Heart right ventricle (tissue), 16 donors: Measurements from ENCODE around the gene DIPK1A. TPM values are rescaled to one million over a fixed set of nuclear protein-coding genes. Genes with fewer than 3 reads are reported as not detected.
A peak's percentile ranks its signal among the peaks of the same experiment; 100 is the strongest.
"Not testable (repeated sequence)": the region's sequence is repeated elsewhere in the genome, so short reads cannot be mapped to it uniquely, and the experiment has no call there.

ENCODE experiments used
- ATAC-seq, 8 donors: fragments of 200-7000 bp; cut with Tn5 transposase; one replicate each; pipeline ENCODE4 v1.9.1; 2020; ENCODE audit warnings: mild to moderate bottlenecking in 8 of 8, moderate library complexity in 8 of 8, moderate number of reproducible peaks in 1 of 8
- DNase-seq, 2 donors: peaks; one replicate each; pipeline ENCODE4 v3.0.0-alpha.2; 2020
- H3K27ac ChIP-seq, 10 donors: fragments of 200-600 bp; sonication (generic) in 2 of 10; one replicate each; pipeline versions ENCODE4 v1.5.0 to v1.8.0; 2020 to 2022; ENCODE audit warnings: mild to moderate bottlenecking in 3 of 10
- H3K27me3 ChIP-seq, 7 donors: fragments of 200-600 bp; one replicate each; pipeline ENCODE4 v1.8.0; 2021 to 2022; ENCODE audit warnings: mild to moderate bottlenecking in 2 of 7
- H3K36me3 ChIP-seq, 9 donors: fragments of 200-600 bp; sonication (generic) in 1 of 9; one replicate each; pipeline versions ENCODE4 v1.5.0 to v1.8.0; 2020 to 2022; ENCODE audit warnings: mild to moderate bottlenecking in 2 of 9
- H3K4me1 ChIP-seq, 9 donors: fragments of 200-600 bp; sonication (generic) in 1 of 9; one replicate each; pipeline versions ENCODE4 v1.5.0 to v1.8.0; 2020 to 2022; ENCODE audit warnings: mild to moderate bottlenecking in 4 of 9
- H3K4me3 ChIP-seq, 10 donors: fragments of 200-600 bp; sonication (generic) in 2 of 10; one replicate each; pipeline versions ENCODE4 v1.5.0 to v1.8.0; 2020 to 2022; ENCODE audit warnings: mild to moderate bottlenecking in 7 of 10, moderate library complexity in 2 of 10
- H3K9me3 ChIP-seq, 11 donors: fragments of 200-600 bp in 10 of 11; sonication (generic) in 2 of 11; one replicate each; pipeline versions ENCODE4 v1.5.0 to v1.8.0; 2013 to 2022; ENCODE audit warnings: mild to moderate bottlenecking in 2 of 11, control low read depth in 1 of 11, moderate library complexity in 1 of 11
- WGBS, 2 donors: extraction: QIAGEN DNeasy Blood & Tissue Kit; methylation state at CpG; one replicate each; pipeline ENCODE4 v1.1.7; 2013; ENCODE audit warnings: inconsistent platforms in 1 of 2; 5-methylcytosine and 5-hydroxymethylcytosine counted together
- intact Hi-C, 10 donors: fragments of 100-400 bp; cut with DNase I; formaldehyde crosslinking; loops; one replicate each; pipeline versions ENCODE4 v1.11.1 to v1.14.2; 2022
- polyA plus RNA-seq, 2 donors: library from polyadenylated mRNA; stranded (reverse); fragments of 200-250 nt; gene quantifications; one replicate each; pipeline ENCODE4 v1.2.3, GENCODE V29; 2013
- total RNA-seq, 10 donors: library from RNA; stranded (reverse); fragmentation: NEBNext Ultra II Directional in 3 of 10; extraction: Animal tissue kit (Norgen Biotek cat#: 25700) in 3 of 10; gene quantifications; one replicate each; pipeline versions ENCODE4 v1.2.1 to v1.2.4, GENCODE V29; 2021 to 2023
- TF ChIP-seq, protein P1 (sequence below), 9 donors: fragments of 200-600 bp; sonication (generic) in 2 of 9; IDR thresholded peaks; one replicate each; pipeline versions ENCODE4 v1.5.0 to v1.8.0; 2021 to 2022; ENCODE audit warnings: antibody characterized with exemption in 9 of 9, mild to moderate bottlenecking in 5 of 9, moderate library complexity in 1 of 9
- donor health status: Arrhythmogenic right ventricular cardiomyopathy.
- donor health status: ischemic (EF 13 %, LVEDD 7.1; RV severe dilation, severe dysfunction).
- donor health status: healthy with polysubstance abuse.
- donor health status: DM: no; HTN: yes; CAD: no.
- donor health status: DM: no; HTN: no; CAD: no.
- donor health status: ischemic (EF 25% LVEDD 6.9; RV normal size, moderate dysfunction).
- donor health status: ischemic (EF 25% LVEDD 5.7; RV mildly dilated, moderate dysfunction).
- donor health status: healthy.
- donor health status: DM: yes; HTN: yes; CAD: no.
- donor health status: Ischemic cardiomyopathy.
- donor health status: ischemic (EF 35%, LVEDD 5.7; RV mildly dilated, moderate dysfunction).
- donor health status: nonischemic (EF 11% LVEDD 7.7; RV severe dilation, severe dysfunction).
- donor health status: DM: yes; HTN: yes; CAD: no.
- donor health status: PGD.
- donor health status: ischemic (EF 29% LVEDD 5.4; RV normal size, mild dysfunction).
- donor health status: nonischemic (EF 23%, LVEDD 6.1; RV moderate dilation, normal function).

Gene DIPK1A
- total and polyA plus RNA-seq, 12 donors = 3.4 to 8.5 (median 6.3) TPM

DNA sequence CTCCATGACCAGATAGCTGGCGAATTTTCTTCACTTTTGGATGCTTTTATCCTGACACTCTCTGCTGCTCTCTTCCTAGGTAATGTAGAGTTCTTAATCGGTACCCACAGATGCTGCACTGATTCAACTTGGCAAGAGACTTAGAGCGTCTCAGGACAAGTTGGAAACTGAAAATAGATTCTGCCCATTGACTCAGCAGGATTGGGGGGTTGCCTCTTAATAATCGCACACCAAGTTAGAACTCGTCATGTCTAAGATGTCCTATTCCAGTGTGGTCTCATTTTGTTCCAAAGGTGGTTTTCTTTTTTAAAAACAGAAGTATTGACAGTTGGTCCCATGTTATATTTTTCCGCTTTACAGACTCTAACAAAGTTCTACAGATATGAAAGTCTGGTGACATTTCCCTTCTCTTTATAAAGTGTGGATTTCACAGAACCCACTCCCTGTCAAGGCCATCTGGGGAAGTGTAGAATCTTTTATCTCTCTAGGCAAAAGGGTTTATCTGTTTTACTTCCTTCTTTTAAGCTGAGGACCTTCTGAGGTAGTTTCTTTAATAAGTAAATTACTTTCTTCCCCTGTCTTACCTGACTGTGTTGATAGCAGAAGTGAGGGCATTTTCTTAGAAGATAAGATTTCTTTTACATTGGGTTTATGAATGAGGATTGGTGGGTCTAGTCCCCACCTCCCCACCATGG is 12.1 kb upstream of the DIPK1A start:
- H3K27ac ChIP-seq = no peak overlapping the region
- H3K27me3 ChIP-seq = no peaks in the 10 kb centered on the region
- no peak for ATAC-seq
- no peak for DNase-seq
- intact Hi-C loops = no loop called here
- TF ChIP-seq, protein P1, sequence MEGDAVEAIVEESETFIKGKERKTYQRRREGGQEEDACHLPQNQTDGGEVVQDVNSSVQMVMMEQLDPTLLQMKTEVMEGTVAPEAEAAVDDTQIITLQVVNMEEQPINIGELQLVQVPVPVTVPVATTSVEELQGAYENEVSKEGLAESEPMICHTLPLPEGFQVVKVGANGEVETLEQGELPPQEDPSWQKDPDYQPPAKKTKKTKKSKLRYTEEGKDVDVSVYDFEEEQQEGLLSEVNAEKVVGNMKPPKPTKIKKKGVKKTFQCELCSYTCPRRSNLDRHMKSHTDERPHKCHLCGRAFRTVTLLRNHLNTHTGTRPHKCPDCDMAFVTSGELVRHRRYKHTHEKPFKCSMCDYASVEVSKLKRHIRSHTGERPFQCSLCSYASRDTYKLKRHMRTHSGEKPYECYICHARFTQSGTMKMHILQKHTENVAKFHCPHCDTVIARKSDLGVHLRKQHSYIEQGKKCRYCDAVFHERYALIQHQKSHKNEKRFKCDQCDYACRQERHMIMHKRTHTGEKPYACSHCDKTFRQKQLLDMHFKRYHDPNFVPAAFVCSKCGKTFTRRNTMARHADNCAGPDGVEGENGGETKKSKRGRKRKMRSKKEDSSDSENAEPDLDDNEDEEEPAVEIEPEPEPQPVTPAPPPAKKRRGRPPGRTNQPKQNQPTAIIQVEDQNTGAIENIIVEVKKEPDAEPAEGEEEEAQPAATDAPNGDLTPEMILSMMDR (IDR thresholded peaks at IDR 0.05) = no peak
- H3K4me1 ChIP-seq = peaks cover 0 to 30% (median 18%) of the 10 kb centered on the region in 9 donors
- no peak overlapping the region for H3K4me3 ChIP-seq
- H3K36me3 ChIP-seq = no peaks in the 10 kb centered on the region
- H3K9me3 ChIP-seq = no peaks in the 10 kb centered on the region
- WGBS, 2 donors = 61 to 68% methylated on average over 6 of the region's 6 CpGs

DNA sequence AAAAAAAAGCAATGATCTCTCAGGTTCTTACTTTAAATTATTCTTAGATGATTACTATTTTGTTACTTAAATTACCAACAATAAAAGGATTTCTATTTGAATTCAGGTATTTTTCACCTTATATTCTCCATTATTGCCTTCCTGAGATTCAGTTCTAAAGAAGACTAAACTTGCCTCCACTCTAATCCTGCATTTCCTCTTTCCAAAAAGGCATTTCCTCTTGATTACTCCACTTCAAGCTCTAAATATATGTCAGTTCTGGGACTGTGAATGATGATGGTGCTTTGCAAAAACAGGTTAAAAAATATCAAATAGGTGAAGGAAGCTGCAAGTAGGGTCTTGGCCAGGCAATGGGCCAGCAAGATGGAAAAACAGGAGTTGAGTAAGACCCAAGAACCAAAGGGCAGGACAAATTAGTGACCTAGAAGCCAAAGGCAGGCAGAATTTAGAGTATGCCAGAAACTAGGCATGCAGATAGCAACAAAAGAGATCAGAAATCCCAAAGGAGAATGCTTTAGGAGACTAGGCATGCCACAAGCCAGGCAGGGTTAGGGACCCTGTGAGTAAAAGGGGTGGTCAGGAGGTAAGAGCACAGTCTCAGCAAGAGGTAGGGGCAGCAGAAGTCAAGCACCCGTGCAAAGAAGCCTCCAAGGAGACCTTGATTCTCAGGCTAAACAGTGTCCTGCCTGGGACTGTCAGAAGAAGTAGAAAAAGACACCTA is 11.3 kb upstream of the DIPK1A start:
- no peak overlapping the region for H3K27ac ChIP-seq
- TF ChIP-seq, protein P1 (IDR thresholded peaks at IDR 0.05) = no peak
- H3K27me3 ChIP-seq = no peaks in the 10 kb centered on the region
- no peaks in the 10 kb centered on the region for H3K9me3 ChIP-seq
- H3K4me1 ChIP-seq = peaks cover 0 to 36% (median 18%) of the 10 kb centered on the region in 9 donors
- DNase-seq (no peak), ATAC-seq (no peak)
- 53 to 56% methylated on average over 1 of the region's 1 CpG for WGBS, 2 donors
- H3K4me3 ChIP-seq = no peak overlapping the region
- intact Hi-C loops = no loop called here
- H3K36me3 ChIP-seq = no peaks in the 10 kb centered on the region

DNA sequence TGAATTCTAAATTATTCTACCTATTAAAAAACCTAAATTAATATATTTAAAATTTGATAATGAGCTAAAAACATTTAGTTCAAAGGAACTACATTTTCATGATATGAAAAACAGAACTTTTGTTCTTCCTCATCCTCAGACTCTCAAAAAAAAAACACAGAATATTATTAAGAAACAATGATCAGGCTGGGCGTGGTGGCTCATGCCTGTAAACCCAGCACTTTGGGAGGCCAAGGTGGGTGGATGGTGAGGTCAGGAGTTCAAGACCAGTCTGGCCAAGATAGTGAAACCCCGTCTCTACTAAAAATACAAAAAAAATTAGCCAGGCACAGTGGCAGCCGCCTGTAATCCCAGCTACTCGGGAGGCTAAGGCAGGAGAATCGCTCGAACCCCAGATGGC is 10.7 kb upstream of the DIPK1A start:
- ATAC-seq, H3K27me3 ChIP-seq, H3K4me3 ChIP-seq, H3K27ac ChIP-seq, H3K36me3 ChIP-seq, intact Hi-C loops, H3K9me3 ChIP-seq, DNase-seq: not testable (repeated sequence)
- WGBS, 2 donors = 66 to 68% methylated on average over 6 of the region's 6 CpGs
- peaks cover 0 to 36% (median 18%) of the 10 kb centered on the region in 9 donors for H3K4me1 ChIP-seq

DNA sequence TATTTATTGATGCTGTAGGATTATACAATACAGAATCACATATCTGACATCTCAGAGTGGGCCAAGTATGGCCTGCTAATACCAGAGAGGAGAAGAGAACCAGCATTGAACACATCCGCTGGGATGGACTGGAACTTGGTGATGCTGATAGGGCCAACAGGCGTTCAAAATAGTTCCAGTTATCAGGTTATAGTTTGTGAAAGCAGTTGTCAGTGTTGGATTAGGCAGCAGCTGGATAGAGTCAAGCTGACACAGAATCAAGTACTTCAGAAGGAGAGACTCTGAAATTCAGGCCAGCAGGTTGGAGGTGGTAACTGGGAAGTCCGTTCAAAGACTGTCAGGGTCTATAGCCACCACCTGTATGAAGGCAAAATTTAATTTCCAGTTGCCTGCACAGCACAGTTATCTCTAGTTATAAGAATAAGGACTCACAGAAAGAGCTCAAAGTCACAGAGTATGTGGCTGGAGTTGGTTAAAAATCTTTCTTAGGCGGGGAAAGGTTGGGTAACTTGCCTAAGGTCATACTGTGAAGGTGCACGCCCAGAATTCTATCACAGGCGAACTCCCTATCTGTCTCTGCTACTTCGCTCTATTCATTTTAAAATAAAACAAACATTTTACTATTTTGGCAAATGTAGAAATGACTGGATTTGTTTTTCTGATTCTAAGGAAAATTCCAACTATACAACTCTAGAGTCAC is 9.9 kb upstream of the DIPK1A start:
- 51 to 63% methylated on average over 7 of the region's 7 CpGs for WGBS, 2 donors
- peak in 1 of 2 donors; percentile 13 for DNase-seq

More for the DNA sequence above, 9.9 kb upstream of the DIPK1A start:
- Histone ChIP-seq H3K4me1 (peaks cover 0 to 36% (median 18%) of the 10 kb centered on the region in 9 donors), H3K27ac (peak overlapping the region in 6 of 10 donors; percentile 3 to 33 (median 16)), H3K9me3 (no peaks in the 10 kb centered on the region), H3K27me3 (no peaks in the 10 kb centered on the region), H3K36me3 (no peaks in the 10 kb centered on the region), H3K4me3 (no peak overlapping the region)
- intact Hi-C loops = no loop called here
- TF ChIP-seq, protein P1 (IDR thresholded peaks at IDR 0.05) = no peak
- ATAC-seq = peak; percentile 38 to 88 (median 71)
